CD4-positive, alpha-beta T cell (primary cell): ENCODE data around the gene SPSB1. TPM values are rescaled to one million over a fixed set of nuclear protein-coding genes. Genes with fewer than 3 reads are reported as not detected.

Experiments
- ATAC-seq: fragments of 200-7000 bp; cut with Tn5 transposase; one replicate; pipeline ENCODE4 v1.10.0; 2022; ENCODE audit warnings: mild to moderate bottlenecking; ENCODE audit not compliant: poor library complexity
- CTCF ChIA-PET: fragments of 350-600 bp; sonication (Branson Sonifier 250); formaldehyde crosslinking; loops from one replicate; lab custom pipeline; 2021; ENCODE audit warnings: antibody characterized with exemption, inconsistent platforms; lab: Charles Lee
- POLR2A ChIA-PET: fragments of 350-600 bp; sonication (Branson Sonifier 250); formaldehyde crosslinking; loops from one replicate; lab custom pipeline; 2021; ENCODE audit warnings: antibody characterized with exemption, inconsistent platforms; lab: Charles Lee
- DNase-seq, 14 experiments: peaks; one replicate each; pipeline ENCODE4 v3.0.0-alpha.2; 2013 to 2020; ENCODE audit warnings: mixed read lengths in 2 of 14
- H3K27ac ChIP-seq, 2 donors: one replicate each; pipeline versions ENCODE4 v1.5.1 to v1.7.0; 2013; ENCODE audit warnings: low read length in 2 of 2, low read depth in 1 of 2, mild to moderate bottlenecking in 1 of 2
- H3K27me3 ChIP-seq, 2 experiments: 1 replicate in 1 of 2; 2 replicates in 1 of 2; pipeline versions ENCODE4 v1.6.1 to v1.7.0; 2013; ENCODE audit warnings: low read length in 2 of 2, control low read depth in 1 of 2, mild to moderate bottlenecking in 1 of 2, moderate library complexity in 1 of 2; ENCODE audit not compliant: insufficient read depth in 2 of 2, control insufficient read depth in 1 of 2
- H3K36me3 ChIP-seq: one replicate; pipeline ENCODE4 v1.6.1; 2013; ENCODE audit warnings: low read length, control low read depth; ENCODE audit not compliant: insufficient read depth
- H3K4me1 ChIP-seq: one replicate; pipeline ENCODE4 v1.6.1; 2013; ENCODE audit warnings: low read length, control low read depth; ENCODE audit not compliant: insufficient read depth
- H3K4me3 ChIP-seq: one replicate; pipeline ENCODE4 v1.5.1; 2013; ENCODE audit warnings: mild to moderate bottlenecking, low read length, moderate library complexity
- H3K9me3 ChIP-seq, 2 experiments: 1 replicate in 1 of 2; 2 replicates in 1 of 2; pipeline versions ENCODE4 v1.6.1 to v1.7.0; 2013; ENCODE audit warnings: low read length in 2 of 2, mild to moderate bottlenecking in 2 of 2, control low read depth in 1 of 2, moderate library complexity in 1 of 2; ENCODE audit not compliant: control insufficient read depth in 1 of 2, insufficient read depth in 1 of 2
- H3K27ac Mint-ChIP-seq: one replicate; pipeline ENCODE4 v1.8.0; 2020; ENCODE audit warnings: mixed read lengths
- H3K27me3 Mint-ChIP-seq: one replicate; pipeline ENCODE4 v1.8.0; 2021; ENCODE audit warnings: mixed read lengths
- H3K36me3 Mint-ChIP-seq: one replicate; pipeline ENCODE4 v1.8.0; 2021; ENCODE audit warnings: low read depth, mixed read lengths
- H3K4me1 Mint-ChIP-seq: one replicate; pipeline ENCODE4 v1.8.0; 2021; ENCODE audit warnings: low read depth, mixed read lengths
- H3K4me3 Mint-ChIP-seq: one replicate; pipeline ENCODE4 v1.8.0; 2020; ENCODE audit warnings: mild to moderate bottlenecking, mixed read lengths
- H3K9me3 Mint-ChIP-seq: one replicate; pipeline ENCODE4 v1.8.0; 2020; ENCODE audit warnings: mixed read lengths
- intact Hi-C, 2 experiments: fragments of 100-400 bp; cut with DNase I in 1 of 2; cut with micrococcal nuclease in 1 of 2; formaldehyde crosslinking; loops; one replicate each; pipeline versions ENCODE4 v1.15.1 to v1.9.0; 2023 to 2025; cut with DNase I, micrococcal nuclease
- total RNA-seq, 174 experiments: library from RNA in 2 of 174; stranded (reverse) in 2 of 174; gene quantifications; one replicate each; pipeline ENCODE4 v1.2.3 and lab custom pipeline; 2021 to 2026
- TF ChIP-seq, protein P1 (sequence below): fragments of 200-600 bp; IDR thresholded peaks from one replicate; pipeline ENCODE4 v1.8.0; 2022; ENCODE audit warnings: antibody characterized with exemption, mild to moderate bottlenecking

The SPSB1 gene
- total RNA-seq, 2 experiments from 2014 or later, result 1.9 to 2.3 TPM

GRCh38 chr1:9385801-9386573, 93.3 kb downstream of the SPSB1 start:
- Mint-ChIP-seq H3K36me3 (no peaks in the 10 kb centered on the region), H3K27ac (no peak overlapping the region), H3K4me3 (no peak overlapping the region), H3K9me3 (no peaks in the 10 kb centered on the region), H3K27me3 (no peaks in the 10 kb centered on the region), H3K4me1 (peaks cover 6% of the 10 kb centered on the region)
- H3K27me3 ChIP-seq, result no peaks in the 10 kb centered on the region
- no peak for DNase-seq
- intact Hi-C loops, result no loop called here
- TF ChIP-seq, protein P1, sequence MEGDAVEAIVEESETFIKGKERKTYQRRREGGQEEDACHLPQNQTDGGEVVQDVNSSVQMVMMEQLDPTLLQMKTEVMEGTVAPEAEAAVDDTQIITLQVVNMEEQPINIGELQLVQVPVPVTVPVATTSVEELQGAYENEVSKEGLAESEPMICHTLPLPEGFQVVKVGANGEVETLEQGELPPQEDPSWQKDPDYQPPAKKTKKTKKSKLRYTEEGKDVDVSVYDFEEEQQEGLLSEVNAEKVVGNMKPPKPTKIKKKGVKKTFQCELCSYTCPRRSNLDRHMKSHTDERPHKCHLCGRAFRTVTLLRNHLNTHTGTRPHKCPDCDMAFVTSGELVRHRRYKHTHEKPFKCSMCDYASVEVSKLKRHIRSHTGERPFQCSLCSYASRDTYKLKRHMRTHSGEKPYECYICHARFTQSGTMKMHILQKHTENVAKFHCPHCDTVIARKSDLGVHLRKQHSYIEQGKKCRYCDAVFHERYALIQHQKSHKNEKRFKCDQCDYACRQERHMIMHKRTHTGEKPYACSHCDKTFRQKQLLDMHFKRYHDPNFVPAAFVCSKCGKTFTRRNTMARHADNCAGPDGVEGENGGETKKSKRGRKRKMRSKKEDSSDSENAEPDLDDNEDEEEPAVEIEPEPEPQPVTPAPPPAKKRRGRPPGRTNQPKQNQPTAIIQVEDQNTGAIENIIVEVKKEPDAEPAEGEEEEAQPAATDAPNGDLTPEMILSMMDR, result no peak
- H3K9me3 ChIP-seq, result no peaks in the 10 kb centered on the region
- H3K4me3 ChIP-seq, result no peak overlapping the region
- H3K4me1 ChIP-seq, result no peaks in the 10 kb centered on the region
- ATAC-seq, result no peak
- H3K27ac ChIP-seq, result no peak overlapping the region
- CTCF ChIA-PET, result no interaction called here
- POLR2A ChIA-PET, result no interaction called here
- H3K36me3 ChIP-seq, result no peaks in the 10 kb centered on the region

GRCh38 chr1:9388335-9389180, 95.9 kb downstream of the SPSB1 start:
- no peak overlapping the region for H3K27ac Mint-ChIP-seq
- DNase-seq (no peak), ATAC-seq (no peak)
- H3K4me1 Mint-ChIP-seq, result peaks cover 6% of the 10 kb centered on the region
- Histone ChIP-seq H3K4me3 (no peak overlapping the region), H3K36me3 (no peaks in the 10 kb centered on the region), H3K27ac (no peak overlapping the region), H3K27me3 (no peaks in the 10 kb centered on the region), H3K9me3 (no peaks in the 10 kb centered on the region), H3K4me1 (no peaks in the 10 kb centered on the region)
- no peak overlapping the region for H3K4me3 Mint-ChIP-seq
- CTCF ChIA-PET, result interaction anchor here (0.9 kb wide), 1 partner anchor 99 kb away, joined by 3 read pairs; no protein-coding TSS in a partner anchor
- POLR2A ChIA-PET, result no interaction called here
- intact Hi-C loops, result no loop called here
- H3K36me3 Mint-ChIP-seq, result no peaks in the 10 kb centered on the region
- H3K27me3 Mint-ChIP-seq, result no peaks in the 10 kb centered on the region
- TF ChIP-seq, protein P1, result no peak
- H3K9me3 Mint-ChIP-seq, result no peaks in the 10 kb centered on the region

- DNase-seq (peak in 1 of 14 experiments; percentile 11), ATAC-seq (peak; percentile 44)
- H3K4me3 ChIP-seq, result no peak overlapping the region
- peaks cover 6% of the 10 kb centered on the region for H3K4me1 Mint-ChIP-seq
- H3K27ac Mint-ChIP-seq, result no peak overlapping the region
- H3K36me3 ChIP-seq, result no peaks in the 10 kb centered on the region
- H3K27ac ChIP-seq, result no peak overlapping the region
- no peaks in the 10 kb centered on the region for H3K27me3 Mint-ChIP-seq
- H3K36me3 Mint-ChIP-seq, result no peaks in the 10 kb centered on the region
- no peaks in the 10 kb centered on the region for H3K9me3 Mint-ChIP-seq
- H3K27me3 ChIP-seq, result no peaks in the 10 kb centered on the region
- TF ChIP-seq, protein P1, result no peak
- peaks cover 0 to 6% of the 10 kb centered on the region in 2 experiments for H3K9me3 ChIP-seq
- POLR2A ChIA-PET, result no interaction called here
- CTCF ChIA-PET, result no interaction called here
- H3K4me3 Mint-ChIP-seq, result no peak overlapping the region
- H3K4me1 ChIP-seq, result no peaks in the 10 kb centered on the region
- intact Hi-C loops, result no loop called here
Observed at GRCh38 chr1:9389968-9390367, 97.3 kb downstream of the SPSB1 start.
